ENCODE data around the gene NOS3. TPM values are rescaled to one million over a fixed set of nuclear protein-coding genes. Genes with fewer than 3 reads are reported as not detected.

NOS3 gene
- total and polyA plus RNA-seq, 9 of the 15 experiments (the other 6 are each of a cell fraction or from before 2014, with no cell fraction given) = 1.1 to 121 (median 23.6) TPM

- no peak; the same call in 1 of the 2 replicates for TF ChIP-seq ZBTB40 (IDR thresholded peaks at IDR 0.05)
- no peak for TF ChIP-seq ZBTB40 (CRISPR knock-in tag; IDR thresholded peaks at IDR 0.05)
- no peak for TF ChIP-seq CC2D1A (IDR thresholded peaks at IDR 0.05)
- no peak for TF ChIP-seq ZNF232 (CRISPR knock-in tag; IDR thresholded peaks at IDR 0.05)
- no peak; the same call in 1 of the 2 replicates for TF ChIP-seq ZNF263 (CRISPR knock-in tag; IDR thresholded peaks at IDR 0.05; ENCODE audit: borderline replicate concordance)
- peak in 1 of 2 experiments; percentile 18; a peak in 1 of 4 replicates for TF ChIP-seq NONO (IDR thresholded peaks at IDR 0.05; ENCODE audit: low read depth in 2 of 2, low read length in 1 of 2)
- no peak for TF ChIP-seq PATZ1 (CRISPR knock-in tag; IDR thresholded peaks at IDR 0.05; ENCODE audit: borderline replicate concordance)
- no peak for TF ChIP-seq ZNF140 (CRISPR knock-in tag; IDR thresholded peaks at IDR 0.05)
- TF ChIP-seq TARDBP (IDR thresholded peaks at IDR 0.05) = peak; percentile 77; the same call in 1 of the 2 replicates
- TF ChIP-seq CBFA2T3 (IDR thresholded peaks at IDR 0.05) = peak; percentile 95
- TF ChIP-seq KLF10 (CRISPR knock-in tag; IDR thresholded peaks at IDR 0.05) = no peak
- TF ChIP-seq ZFP36 (IDR thresholded peaks at IDR 0.05; ENCODE audit: low read depth, low read length, partially characterized antibody) = peak; percentile 18
- TF ChIP-seq HMBOX1 (IDR thresholded peaks at IDR 0.05) = peak; percentile 87; the same call in 1 of the 2 replicates
- TF ChIP-seq ZKSCAN8 (CRISPR knock-in tag; IDR thresholded peaks at IDR 0.05) = no peak
- no peak for TF ChIP-seq USF2 (CRISPR knock-in tag; IDR thresholded peaks at IDR 0.05)
These were observed 48.4 kb downstream of the NOS3 start (continued) for GRCh38 chr7:151038951-151039849.

Measured in K562 (cell line).